ENCODE measurements around the gene SMAD2.

DNA sequence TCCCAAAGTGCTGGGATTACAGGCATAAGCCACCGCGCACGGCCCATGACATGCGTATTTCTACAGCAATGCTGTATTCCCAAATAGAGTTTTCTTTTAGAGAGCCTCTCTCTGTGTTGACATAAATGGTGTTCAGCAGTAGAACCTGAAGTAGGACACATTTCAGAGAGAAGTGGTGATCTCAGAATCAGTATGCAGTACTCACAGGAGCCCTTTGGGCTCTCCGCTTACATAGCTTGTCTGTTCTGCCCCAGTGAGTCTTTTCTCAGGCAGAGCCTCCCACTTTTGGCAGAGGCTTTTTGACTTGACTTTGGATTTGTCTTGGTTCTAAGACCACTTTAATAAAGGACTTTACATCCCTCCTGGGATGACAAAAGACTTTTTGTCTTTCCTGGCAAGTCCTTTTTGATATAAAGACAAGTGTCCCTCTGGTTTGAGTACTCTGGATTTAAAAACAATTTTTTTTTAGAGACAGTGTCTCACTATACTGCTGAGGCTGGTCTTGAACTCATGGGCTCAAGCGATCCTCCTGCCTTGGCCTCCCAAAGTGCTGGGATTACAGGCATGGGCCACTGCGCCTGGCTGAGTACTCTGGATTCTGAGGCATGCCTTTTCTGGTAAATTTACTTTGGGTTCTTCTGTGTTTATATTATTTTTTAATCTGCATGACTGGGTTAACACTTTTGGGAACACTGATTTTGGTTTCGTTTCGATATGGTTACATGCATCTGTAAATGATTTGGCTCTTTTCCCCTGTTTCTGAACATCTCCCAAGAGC lies 113.3 kb downstream of the SMAD2 start:
- TF ChIP-seq, protein P1, sequence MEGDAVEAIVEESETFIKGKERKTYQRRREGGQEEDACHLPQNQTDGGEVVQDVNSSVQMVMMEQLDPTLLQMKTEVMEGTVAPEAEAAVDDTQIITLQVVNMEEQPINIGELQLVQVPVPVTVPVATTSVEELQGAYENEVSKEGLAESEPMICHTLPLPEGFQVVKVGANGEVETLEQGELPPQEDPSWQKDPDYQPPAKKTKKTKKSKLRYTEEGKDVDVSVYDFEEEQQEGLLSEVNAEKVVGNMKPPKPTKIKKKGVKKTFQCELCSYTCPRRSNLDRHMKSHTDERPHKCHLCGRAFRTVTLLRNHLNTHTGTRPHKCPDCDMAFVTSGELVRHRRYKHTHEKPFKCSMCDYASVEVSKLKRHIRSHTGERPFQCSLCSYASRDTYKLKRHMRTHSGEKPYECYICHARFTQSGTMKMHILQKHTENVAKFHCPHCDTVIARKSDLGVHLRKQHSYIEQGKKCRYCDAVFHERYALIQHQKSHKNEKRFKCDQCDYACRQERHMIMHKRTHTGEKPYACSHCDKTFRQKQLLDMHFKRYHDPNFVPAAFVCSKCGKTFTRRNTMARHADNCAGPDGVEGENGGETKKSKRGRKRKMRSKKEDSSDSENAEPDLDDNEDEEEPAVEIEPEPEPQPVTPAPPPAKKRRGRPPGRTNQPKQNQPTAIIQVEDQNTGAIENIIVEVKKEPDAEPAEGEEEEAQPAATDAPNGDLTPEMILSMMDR (IDR thresholded peaks at IDR 0.05; ENCODE audit: control extremely low read depth in 1 of 3, insufficient read depth in 1 of 3, low read depth in 1 of 3, low read length in 3 of 3): no peak
- TF ChIP-seq JUN (IDR thresholded peaks at IDR 0.05; ENCODE audit: low read depth, low read length) (no peak), EZH2 (IDR thresholded peaks at IDR 0.05; ENCODE audit: low read depth, low read length, severe bottlenecking) (no peak), GABPA (IDR thresholded peaks at IDR 0.05; ENCODE audit: borderline replicate concordance, insufficient read depth, low read length) (no peak), HDAC6 (IDR thresholded peaks at IDR 0.05; ENCODE audit: low read depth, low read length) (no peak), NRF1 (IDR thresholded peaks at IDR 0.05; ENCODE audit: low read depth, low read length) (no peak), SRF (IDR thresholded peaks at IDR 0.05; ENCODE audit: low read depth, low read length) (no peak), HDAC2 (IDR thresholded peaks at IDR 0.05; ENCODE audit: borderline replicate concordance in 1 of 2, low read depth in 2 of 2, low read length in 2 of 2) (no peak)
- TF ChIP-seq, protein P2, sequence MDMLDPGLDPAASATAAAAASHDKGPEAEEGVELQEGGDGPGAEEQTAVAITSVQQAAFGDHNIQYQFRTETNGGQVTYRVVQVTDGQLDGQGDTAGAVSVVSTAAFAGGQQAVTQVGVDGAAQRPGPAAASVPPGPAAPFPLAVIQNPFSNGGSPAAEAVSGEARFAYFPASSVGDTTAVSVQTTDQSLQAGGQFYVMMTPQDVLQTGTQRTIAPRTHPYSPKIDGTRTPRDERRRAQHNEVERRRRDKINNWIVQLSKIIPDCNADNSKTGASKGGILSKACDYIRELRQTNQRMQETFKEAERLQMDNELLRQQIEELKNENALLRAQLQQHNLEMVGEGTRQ (IDR thresholded peaks at IDR 0.05; ENCODE audit: low read length): no peak
